ENCODE data around the gene VPS13C.

DNA sequence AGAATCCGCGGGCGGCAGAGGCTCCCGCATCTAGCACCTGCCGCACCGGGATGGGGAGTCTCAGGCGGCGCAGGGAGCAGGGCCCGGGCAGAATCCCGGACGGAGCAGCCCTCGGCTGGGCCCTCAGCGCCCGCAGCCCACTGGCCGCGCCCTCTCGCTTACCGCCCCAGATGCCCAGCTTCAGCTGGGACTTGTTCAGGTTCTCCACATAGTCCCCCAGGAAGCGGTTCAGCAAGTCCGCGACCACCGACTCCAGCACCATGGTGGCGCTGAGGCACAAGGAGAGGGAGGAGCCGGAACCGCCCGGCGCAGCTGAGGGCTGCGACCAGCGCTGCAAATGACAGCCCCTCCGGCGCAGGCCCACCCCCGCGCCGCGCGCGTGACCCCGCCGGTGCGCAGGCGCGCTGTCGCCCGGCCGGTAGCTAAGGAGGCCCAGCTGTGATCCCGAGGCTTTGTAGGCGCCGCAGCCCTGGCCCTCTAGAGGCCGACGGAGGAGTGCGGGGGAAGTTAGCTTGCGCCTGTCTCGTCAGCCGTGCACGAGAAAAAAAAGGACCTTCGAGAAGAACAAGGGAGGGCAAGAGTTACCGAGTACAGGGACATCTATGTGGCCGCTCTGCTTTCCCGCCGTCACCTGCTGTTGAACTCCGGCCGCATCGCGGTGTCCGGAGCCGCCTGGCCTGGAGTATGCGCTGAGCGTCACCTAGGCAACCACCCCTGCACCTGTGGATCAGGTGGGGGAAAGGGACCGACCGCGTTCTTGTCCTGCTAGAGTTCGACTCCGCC is at the start of gene VPS13C:
- TF ChIP-seq, protein P1, sequence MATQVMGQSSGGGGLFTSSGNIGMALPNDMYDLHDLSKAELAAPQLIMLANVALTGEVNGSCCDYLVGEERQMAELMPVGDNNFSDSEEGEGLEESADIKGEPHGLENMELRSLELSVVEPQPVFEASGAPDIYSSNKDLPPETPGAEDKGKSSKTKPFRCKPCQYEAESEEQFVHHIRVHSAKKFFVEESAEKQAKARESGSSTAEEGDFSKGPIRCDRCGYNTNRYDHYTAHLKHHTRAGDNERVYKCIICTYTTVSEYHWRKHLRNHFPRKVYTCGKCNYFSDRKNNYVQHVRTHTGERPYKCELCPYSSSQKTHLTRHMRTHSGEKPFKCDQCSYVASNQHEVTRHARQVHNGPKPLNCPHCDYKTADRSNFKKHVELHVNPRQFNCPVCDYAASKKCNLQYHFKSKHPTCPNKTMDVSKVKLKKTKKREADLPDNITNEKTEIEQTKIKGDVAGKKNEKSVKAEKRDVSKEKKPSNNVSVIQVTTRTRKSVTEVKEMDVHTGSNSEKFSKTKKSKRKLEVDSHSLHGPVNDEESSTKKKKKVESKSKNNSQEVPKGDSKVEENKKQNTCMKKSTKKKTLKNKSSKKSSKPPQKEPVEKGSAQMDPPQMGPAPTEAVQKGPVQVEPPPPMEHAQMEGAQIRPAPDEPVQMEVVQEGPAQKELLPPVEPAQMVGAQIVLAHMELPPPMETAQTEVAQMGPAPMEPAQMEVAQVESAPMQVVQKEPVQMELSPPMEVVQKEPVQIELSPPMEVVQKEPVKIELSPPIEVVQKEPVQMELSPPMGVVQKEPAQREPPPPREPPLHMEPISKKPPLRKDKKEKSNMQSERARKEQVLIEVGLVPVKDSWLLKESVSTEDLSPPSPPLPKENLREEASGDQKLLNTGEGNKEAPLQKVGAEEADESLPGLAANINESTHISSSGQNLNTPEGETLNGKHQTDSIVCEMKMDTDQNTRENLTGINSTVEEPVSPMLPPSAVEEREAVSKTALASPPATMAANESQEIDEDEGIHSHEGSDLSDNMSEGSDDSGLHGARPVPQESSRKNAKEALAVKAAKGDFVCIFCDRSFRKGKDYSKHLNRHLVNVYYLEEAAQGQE (IDR thresholded peaks at IDR 0.05; ENCODE audit: insufficient read depth in 1 of 2, low read depth in 2 of 2, low read length in 2 of 2): peak in 1 of 2 experiments; percentile 8; a peak in 1 of 4 replicates
- peak; percentile 26; the same call in 1 of the 2 replicates for TF ChIP-seq SIN3A (IDR thresholded peaks at IDR 0.05; ENCODE audit: borderline replicate concordance, insufficient read depth, low read length)
- peak; percentile 71 for TF ChIP-seq POLR2AphosphoS5 (IDR thresholded peaks at IDR 0.05; ENCODE audit: low read depth, low read length)
- peak; percentile 43; the same call in 1 of the 2 replicates for TF ChIP-seq TAF1 (IDR thresholded peaks at IDR 0.05; ENCODE audit: borderline replicate concordance, insufficient read depth, low read length)
- peak; percentile 85 for TF ChIP-seq FOXP2 (optimal IDR thresholded peaks at IDR 0.05; ENCODE audit: borderline replicate concordance, extremely low read depth, extremely low read length, insufficient read depth)

Data from PFSK-1 (cell line).